Gastrocnemius medialis (tissue), 4 donors: Measurements from ENCODE around the gene SPIRE2. TPM values are rescaled to one million over a fixed set of nuclear protein-coding genes. Genes with fewer than 3 reads are reported as not detected.

Experiments
- ATAC-seq, 2 donors: fragments of 150-250 bp; one replicate each; pipeline ENCODE4 v1.9.1; 2016
- DNase-seq, 2 donors: peaks; one replicate each; pipeline ENCODE4 v3.0.0-alpha.2; 2019
- H3K27ac ChIP-seq, 4 donors: fragments of 200-600 bp; sonication (generic); 1 replicate in 1 of 4; 2 replicates in 3 of 4; pipeline ENCODE4 v1.5.1; 2016 to 2018; ENCODE audit warnings: mild to moderate bottlenecking in 2 of 4, moderate library complexity in 1 of 4
- H3K27me3 ChIP-seq, 3 donors: fragments of 200-600 bp; sonication (generic) in 2 of 3; 1 replicate in 1 of 3; 2 replicates in 2 of 3; pipeline versions ENCODE4 v1.5.1 to v1.6.0; 2016 to 2019; ENCODE audit warnings: mild to moderate bottlenecking in 1 of 3, moderate library complexity in 1 of 3
- H3K36me3 ChIP-seq, 2 donors: fragments of 200-600 bp; sonication (generic) in 1 of 2; one replicate each; pipeline ENCODE4 v1.5.1; 2017 to 2018
- H3K4me1 ChIP-seq, 2 donors: fragments of 200-600 bp; sonication (generic) in 1 of 2; one replicate each; pipeline ENCODE4 v1.5.1; 2016 to 2017; ENCODE audit warnings: mild to moderate bottlenecking in 2 of 2
- H3K4me3 ChIP-seq, 4 donors: fragments of 200-600 bp; sonication (generic) in 3 of 4; 1 replicate in 1 of 4; 2 replicates in 3 of 4; pipeline ENCODE4 v1.5.1; 2016 to 2019; ENCODE audit warnings: mild to moderate bottlenecking in 2 of 4
- H3K9me3 ChIP-seq, 3 donors: fragments of 200-600 bp; sonication (generic) in 2 of 3; 1 replicate in 1 of 3; 2 replicates in 2 of 3; pipeline ENCODE4 v1.5.1; 2016 to 2019
- POLR2A ChIP-seq, 2 donors: fragments of 450-650 bp; IDR thresholded peaks; one replicate each; pipeline ENCODE4 v1.6.1; 2017; ENCODE audit warnings: antibody characterized with exemption in 2 of 2, mild to moderate bottlenecking in 2 of 2, moderate library complexity in 2 of 2
- in situ Hi-C, 4 donors: fragments of 200-750 bp; cut with MboI; loops; one replicate each; pipeline versions ENCODE4 v1.15.0 to v1.8.0; 2017; ENCODE audit warnings: low sequenced_read_pairs in 4 of 4
- intact Hi-C: fragments of 100-400 bp; cut with DNase I; formaldehyde crosslinking; loops from one replicate; pipeline ENCODE4 v1.15.1; 2023; ENCODE audit warnings: low total_unique reads
- total RNA-seq, 4 donors: library from RNA; depleted of rRNA; stranded (reverse); fragments of >200 nt; gene quantifications; one replicate each; pipeline versions ENCODE4 v1.1.0 to v1.2.3, GENCODE V29; 2016
- TF ChIP-seq, protein P1 (sequence below), 5 experiments: fragments of 450-650 bp in 3 of 5; fragments of 200-600 bp in 2 of 5; sonication (generic) in 2 of 5; IDR thresholded peaks in 4 of 5; conservative IDR thresholded peaks in 1 of 5; 1 replicate in 4 of 5; 2 replicates in 1 of 5; pipeline ENCODE4 v1.5.1; 2016 to 2019; ENCODE audit warnings: antibody characterized with exemption in 5 of 5, mild to moderate bottlenecking in 3 of 5, moderate library complexity in 3 of 5

The SPIRE2 gene
- total RNA-seq, 4 donors from 2014 or later, result 0.49 to 1.6 TPM; not detected in 2

DNA sequence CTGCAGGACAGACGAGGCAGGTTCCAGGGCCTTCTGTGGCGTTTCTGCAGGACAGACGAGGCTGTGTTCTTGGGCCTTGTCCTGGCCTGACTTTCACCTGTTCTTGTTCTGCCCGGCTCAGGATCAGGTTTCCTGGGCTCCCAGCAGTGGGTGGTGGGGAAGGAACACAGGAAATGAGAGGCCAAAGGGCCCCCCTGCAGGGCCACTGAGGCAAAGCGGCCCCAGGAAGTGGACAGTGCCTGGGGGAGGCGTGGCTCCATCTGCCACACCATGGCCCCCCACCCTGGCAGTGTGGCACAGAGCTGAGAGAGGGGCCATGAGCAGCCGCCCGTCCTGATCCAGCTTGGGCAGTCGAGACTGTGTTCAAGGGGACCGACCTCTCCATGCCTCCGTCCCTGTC, 20.7 kb downstream of the SPIRE2 start:
- Histone ChIP-seq H3K9me3 (no peaks in the 10 kb centered on the region), H3K27ac (no peak overlapping the region), H3K27me3 (no peaks in the 10 kb centered on the region), H3K36me3 (no peaks in the 10 kb centered on the region), H3K4me1 (no peaks in the 10 kb centered on the region), H3K4me3 (no peak overlapping the region)
- TF ChIP-seq POLR2A (IDR thresholded peaks at IDR 0.05), result no peak
- TF ChIP-seq, protein P1, sequence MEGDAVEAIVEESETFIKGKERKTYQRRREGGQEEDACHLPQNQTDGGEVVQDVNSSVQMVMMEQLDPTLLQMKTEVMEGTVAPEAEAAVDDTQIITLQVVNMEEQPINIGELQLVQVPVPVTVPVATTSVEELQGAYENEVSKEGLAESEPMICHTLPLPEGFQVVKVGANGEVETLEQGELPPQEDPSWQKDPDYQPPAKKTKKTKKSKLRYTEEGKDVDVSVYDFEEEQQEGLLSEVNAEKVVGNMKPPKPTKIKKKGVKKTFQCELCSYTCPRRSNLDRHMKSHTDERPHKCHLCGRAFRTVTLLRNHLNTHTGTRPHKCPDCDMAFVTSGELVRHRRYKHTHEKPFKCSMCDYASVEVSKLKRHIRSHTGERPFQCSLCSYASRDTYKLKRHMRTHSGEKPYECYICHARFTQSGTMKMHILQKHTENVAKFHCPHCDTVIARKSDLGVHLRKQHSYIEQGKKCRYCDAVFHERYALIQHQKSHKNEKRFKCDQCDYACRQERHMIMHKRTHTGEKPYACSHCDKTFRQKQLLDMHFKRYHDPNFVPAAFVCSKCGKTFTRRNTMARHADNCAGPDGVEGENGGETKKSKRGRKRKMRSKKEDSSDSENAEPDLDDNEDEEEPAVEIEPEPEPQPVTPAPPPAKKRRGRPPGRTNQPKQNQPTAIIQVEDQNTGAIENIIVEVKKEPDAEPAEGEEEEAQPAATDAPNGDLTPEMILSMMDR (IDR thresholded peaks at IDR 0.05 in 4 of 5, conservative IDR thresholded peaks at IDR 0.05 in 1 of 5), result no peak
- in situ Hi-C loops (no loop called here), intact Hi-C loops (no loop called here)
- ATAC-seq (no peak), DNase-seq (no peak)

DNA sequence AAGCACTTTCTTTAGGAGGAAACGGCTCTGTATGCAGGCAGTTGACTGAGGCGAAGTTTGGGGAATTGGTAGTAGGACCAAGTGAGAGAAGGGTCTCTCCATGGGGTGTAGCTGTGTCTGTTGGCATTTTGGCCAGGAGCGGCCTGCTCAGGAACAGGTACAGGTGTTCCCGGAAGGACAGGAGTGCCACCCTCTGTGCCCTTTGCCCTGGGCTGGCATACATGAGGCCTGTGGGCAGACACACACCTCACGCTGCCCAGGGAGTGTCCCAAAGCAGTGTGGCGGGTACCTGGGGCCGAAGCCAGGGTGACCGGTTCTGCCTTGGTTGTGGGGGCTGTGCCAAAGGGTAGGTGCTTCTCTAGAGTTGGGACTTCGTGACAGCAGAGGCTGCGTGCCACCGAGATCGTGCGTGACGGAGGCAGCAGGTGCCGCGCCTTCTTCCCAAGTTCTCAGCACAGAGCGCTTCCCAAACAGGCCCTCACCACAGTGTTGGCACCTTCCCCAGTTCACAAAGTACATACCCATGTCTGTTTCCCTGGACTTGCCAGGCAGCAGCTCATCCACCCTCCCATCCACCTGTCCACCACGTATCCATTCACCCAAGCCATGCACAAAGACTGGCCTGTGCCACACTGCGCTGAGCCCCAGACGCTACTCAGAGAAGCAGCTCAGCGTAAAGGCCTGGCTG, 25.2 kb downstream of the SPIRE2 start:
- H3K27me3 ChIP-seq, result no peaks in the 10 kb centered on the region
- DNase-seq (no peak), ATAC-seq (no peak)
- in situ Hi-C loops, result no loop called here
- intact Hi-C loops, result no loop called here
- H3K27ac ChIP-seq, result no peak overlapping the region
- TF ChIP-seq, protein P1 (IDR thresholded peaks at IDR 0.05 in 4 of 5, conservative IDR thresholded peaks at IDR 0.05 in 1 of 5), result no peak
- no peak for TF ChIP-seq POLR2A (IDR thresholded peaks at IDR 0.05)
- H3K36me3 ChIP-seq, result no peaks in the 10 kb centered on the region
- H3K4me1 ChIP-seq, result no peaks in the 10 kb centered on the region
- no peaks in the 10 kb centered on the region for H3K9me3 ChIP-seq
- H3K4me3 ChIP-seq, result no peak overlapping the region

- intact Hi-C loops, result no loop called here
- no peak for TF ChIP-seq POLR2A (IDR thresholded peaks at IDR 0.05)
- TF ChIP-seq, protein P1 (IDR thresholded peaks at IDR 0.05 in 4 of 5, conservative IDR thresholded peaks at IDR 0.05 in 1 of 5), result no peak
- H3K27ac ChIP-seq, result no peak overlapping the region
- ATAC-seq (no peak), DNase-seq (no peak)
- in situ Hi-C loops, result no loop called here
- H3K9me3 ChIP-seq, result no peaks in the 10 kb centered on the region
- no peaks in the 10 kb centered on the region for H3K27me3 ChIP-seq
- H3K4me1 ChIP-seq, result no peaks in the 10 kb centered on the region
- no peak overlapping the region for H3K4me3 ChIP-seq
- no peaks in the 10 kb centered on the region for H3K36me3 ChIP-seq
These were observed 27.1 kb downstream of the SPIRE2 start for GRCh38 chr16:89855301-89855945.

GRCh38 chr16:89855986-89856385, 27.7 kb downstream of the SPIRE2 start:
- TF ChIP-seq, protein P1 (IDR thresholded peaks at IDR 0.05 in 4 of 5, conservative IDR thresholded peaks at IDR 0.05 in 1 of 5), result no peak
- TF ChIP-seq POLR2A (IDR thresholded peaks at IDR 0.05), result no peak
- no peak overlapping the region for H3K4me3 ChIP-seq
- H3K4me1 ChIP-seq, result no peaks in the 10 kb centered on the region
- in situ Hi-C loops (no loop called here), intact Hi-C loops (no loop called here)
- H3K27ac ChIP-seq, result no peak overlapping the region
- no peaks in the 10 kb centered on the region for H3K36me3 ChIP-seq
- DNase-seq (no peak), ATAC-seq (no peak)
- H3K27me3 ChIP-seq, result no peaks in the 10 kb centered on the region
- no peaks in the 10 kb centered on the region for H3K9me3 ChIP-seq
